NCI-H2196 treated with DMSO at 0.1 percent for 48 hours (cell line): ENCODE measurements around the gene ZBTB16.

Experiments used
- DNase-seq: peaks from one replicate; lab custom pipeline; 2025; ENCODE audit not compliant: unreplicated experiment; lab: John Stamatoyannopoulos, UW

Gene ZBTB16

DNA sequence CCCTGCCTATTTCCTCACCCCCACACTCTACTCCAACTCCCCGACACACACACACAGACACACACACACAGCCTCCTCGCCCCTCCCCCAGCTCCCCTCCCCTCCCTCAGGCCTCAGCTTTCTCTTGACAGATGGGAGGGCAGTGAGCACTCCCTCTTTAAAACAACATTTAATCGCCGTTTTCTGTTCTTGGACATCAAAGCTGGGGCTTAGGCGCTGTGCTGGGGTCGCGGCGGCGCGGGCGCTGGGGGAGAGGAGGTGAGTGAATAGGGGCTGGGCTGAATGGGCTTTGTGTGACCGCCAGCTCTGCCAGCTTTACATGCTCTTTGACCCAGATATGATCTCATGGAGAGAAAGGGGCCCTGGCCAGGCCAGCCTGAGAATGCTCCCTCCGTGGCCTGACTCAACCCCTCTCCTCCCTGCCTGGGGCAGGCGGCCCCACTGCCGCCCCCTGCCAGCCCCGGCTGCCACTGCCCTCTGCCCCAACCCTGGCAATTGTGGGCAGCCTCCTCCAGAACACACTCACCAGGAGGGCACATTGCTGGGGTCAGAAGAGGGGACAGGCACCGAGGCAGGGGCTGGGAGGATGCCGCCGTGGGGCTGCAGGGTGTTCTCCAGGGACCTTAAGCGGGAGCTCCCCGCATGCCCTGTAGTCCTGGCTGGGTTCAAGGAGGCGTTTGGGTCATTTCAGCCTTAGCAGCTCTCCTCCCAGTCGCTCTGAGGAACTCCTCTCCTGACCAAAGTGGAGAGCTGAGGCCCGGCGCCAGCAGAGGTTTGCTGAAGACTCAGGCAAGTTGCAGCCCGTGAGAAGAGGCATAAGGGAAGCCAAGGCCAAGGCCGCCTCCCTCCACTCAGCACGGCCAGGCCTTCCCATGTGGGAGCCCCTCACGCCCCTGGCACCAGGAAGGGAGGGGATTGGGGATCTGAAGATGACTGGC lies 198.4 kb downstream of the ZBTB16 start:
- no peak for DNase-seq

DNA sequence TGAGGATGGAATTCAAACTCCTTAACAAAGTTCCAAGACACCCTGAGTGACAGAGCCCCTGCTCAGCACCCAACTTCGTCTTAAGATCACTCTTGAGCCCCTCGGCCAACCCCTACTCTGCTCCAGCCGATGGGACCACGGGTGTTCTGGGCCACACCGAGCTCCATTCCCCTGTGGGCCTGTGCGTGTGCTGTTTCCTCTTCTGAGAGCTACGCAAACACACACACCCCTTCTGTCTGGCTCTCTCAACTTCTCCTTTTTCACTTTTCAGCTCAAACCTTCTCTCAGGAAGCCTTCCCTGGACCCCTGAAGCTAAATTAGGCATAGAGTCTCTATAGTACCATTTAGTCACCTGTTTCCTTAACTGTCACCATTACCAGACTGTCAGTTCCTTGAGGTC lies 199.2 kb downstream of the ZBTB16 start:
- no peak for DNase-seq

GRCh38 chr11:114259124-114259526 lies 199.6 kb downstream of the ZBTB16 start:
- DNase-seq, result no peak

GRCh38 chr11:114259551-114259983 lies 200.1 kb downstream of the ZBTB16 start:
- no peak for DNase-seq

DNA sequence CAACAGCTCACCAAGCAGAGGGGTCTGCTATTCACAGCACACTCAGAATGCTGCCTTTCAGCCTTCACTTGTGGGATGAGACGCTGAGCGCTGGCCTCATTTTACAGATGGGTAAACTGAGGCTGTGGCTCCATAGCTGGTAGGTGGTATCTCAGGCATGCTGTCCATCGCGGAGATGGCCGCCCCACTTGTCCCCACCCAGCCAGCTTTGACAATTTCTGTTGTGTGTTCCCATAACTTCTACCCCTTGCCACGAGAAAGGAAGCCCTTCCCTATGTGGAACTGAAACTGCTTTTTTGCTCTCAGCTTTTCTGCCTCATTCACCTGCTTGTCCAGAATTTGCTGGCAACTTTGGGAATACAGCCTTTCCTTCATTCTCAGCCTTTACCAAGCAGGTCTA lies 200.6 kb downstream of the ZBTB16 start:
- DNase-seq, result no peak

GRCh38 chr11:114260483-114260882 lies 201.0 kb downstream of the ZBTB16 start:
- no peak for DNase-seq

DNA sequence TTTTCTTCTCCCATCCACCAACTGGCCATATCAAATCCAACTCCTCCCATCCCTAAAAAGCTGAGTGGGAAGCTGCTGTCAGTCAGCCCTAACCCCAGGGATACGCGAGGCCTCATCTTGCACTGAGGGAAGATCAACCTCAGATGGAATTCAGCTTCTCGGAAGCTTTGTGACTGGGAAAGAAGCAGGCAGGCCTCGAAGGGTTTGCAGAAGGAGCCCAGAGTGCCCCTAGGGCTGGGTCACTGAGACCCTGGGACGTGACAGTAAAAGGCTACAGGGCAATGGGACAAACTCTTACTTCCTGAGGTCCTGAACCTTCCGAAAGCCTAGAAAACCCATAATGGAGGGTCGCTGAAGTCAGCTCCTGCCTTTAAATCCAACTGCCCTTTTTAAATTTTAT lies 202.3 kb downstream of the ZBTB16 start:
- no peak for DNase-seq

- peak; percentile 33 for DNase-seq
Measured at GRCh38 chr11:114262681-114263512, 203.4 kb downstream of the ZBTB16 start.

DNA sequence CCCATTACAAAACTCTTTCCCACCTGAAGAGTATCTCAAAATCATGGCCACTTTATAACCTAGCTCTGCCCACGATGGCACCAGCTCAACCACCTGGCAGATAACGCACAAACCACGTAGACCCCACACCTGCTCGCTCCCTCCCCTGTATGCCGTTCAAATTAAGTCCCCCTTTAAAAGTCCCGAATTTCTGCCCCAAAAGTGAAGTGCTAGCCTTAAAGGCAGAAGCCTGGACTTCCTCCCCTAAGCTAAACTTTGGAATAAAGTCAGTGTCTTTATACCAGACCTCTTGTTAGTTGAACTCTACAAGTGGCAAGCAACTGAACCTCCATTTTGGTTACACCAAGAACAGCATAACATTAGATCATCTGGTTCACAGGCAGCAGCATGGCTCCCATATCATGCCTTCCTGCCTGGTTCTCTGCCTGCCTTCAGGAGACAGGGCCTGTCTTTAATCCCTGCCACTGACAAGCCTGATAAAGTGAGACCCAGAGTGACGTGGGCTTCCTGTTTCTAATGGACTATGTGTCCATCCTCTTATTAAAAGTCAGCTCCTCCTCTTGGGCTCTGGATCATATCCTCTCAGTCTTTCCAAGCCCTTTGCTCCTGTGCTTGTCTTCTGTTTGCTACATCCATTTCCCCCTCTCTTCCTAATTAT lies 204.1 kb downstream of the ZBTB16 start:
- no peak for DNase-seq

DNA sequence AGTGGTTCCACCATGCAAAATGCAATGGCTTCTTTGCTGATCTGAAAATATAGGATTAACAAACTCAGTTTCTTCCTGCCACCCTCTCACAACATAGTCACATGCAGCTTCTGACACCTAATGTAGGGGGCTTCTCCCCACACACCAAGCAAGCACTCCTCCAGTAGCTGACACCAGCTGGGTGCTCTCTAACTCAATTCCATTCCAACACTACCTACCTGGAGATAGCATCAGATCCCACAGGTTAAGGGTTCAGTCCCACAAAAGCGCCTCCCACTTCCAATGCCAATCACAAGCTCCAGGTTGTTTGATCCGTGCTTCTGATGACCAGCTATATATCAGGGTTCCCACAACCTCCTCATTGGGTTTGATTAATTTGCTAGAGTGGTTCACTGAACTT lies 204.9 kb downstream of the ZBTB16 start:
- no peak for DNase-seq

DNA sequence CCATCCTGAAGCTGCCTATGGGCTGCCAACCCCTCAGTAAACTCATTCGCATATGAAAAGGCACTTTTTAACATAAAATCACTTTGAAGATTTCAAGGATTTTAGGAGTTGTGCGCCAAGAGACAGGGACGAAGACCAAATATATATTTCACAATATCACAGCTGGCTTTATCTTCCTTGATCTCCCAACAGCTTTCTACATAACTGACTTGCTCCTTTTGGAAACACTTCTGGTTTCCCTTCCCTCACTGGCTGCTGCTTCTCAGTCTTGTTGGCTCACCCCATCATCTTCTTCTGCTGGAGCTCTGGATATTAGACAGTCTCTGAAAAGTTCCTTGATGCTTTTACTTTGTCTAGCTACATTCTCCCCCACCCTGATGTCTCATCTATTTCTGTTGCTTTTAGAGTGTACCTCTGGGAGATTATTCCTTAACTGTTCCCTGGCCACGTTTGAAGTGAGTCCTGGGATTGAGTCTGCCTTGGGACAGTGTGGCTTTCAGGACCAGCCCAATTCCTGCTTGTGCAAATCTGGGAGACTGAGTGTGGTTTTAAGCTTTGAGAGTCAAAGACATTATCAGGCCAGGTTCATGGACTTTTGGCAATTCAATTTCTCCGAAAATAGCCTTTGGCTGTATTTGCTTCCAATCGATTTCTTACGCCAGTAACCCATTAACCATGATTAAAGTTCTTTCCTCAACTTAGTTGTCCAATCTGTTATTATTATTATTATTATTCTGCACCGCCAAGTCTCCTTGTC lies 205.8 kb downstream of the ZBTB16 start:
- no peak for DNase-seq

GRCh38 chr11:114269498-114269897 lies 210.0 kb downstream of the ZBTB16 start:
- DNase-seq, result no peak

GRCh38 chr11:114270531-114271270 lies 211.2 kb downstream of the ZBTB16 start:
- no peak for DNase-seq

- DNase-seq, result no peak
Measured at GRCh38 chr11:114271316-114271715, 211.8 kb downstream of the ZBTB16 start.

- no peak for DNase-seq
Measured at GRCh38 chr11:114272311-114272710, 212.8 kb downstream of the ZBTB16 start.

DNA sequence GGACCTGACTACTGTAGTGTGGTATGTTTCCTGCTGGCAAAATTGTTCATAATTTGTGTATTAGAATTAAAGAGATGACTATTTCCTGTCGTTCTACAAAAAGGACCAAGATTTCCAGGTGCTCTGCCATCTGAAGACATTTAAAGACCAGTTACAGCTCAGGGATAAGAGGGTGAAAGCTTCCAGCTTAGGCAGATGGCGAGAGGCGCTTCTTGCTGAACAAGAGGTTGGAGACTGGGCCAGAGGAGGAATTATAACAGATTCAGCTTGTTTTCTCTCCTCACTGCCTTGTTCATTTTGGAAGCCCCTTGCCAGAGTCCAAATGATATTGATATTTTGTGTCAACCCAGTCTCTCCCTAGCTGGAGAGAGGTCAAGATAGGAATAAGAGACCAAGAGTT lies 213.6 kb downstream of the ZBTB16 start:
- DNase-seq, result no peak

DNA sequence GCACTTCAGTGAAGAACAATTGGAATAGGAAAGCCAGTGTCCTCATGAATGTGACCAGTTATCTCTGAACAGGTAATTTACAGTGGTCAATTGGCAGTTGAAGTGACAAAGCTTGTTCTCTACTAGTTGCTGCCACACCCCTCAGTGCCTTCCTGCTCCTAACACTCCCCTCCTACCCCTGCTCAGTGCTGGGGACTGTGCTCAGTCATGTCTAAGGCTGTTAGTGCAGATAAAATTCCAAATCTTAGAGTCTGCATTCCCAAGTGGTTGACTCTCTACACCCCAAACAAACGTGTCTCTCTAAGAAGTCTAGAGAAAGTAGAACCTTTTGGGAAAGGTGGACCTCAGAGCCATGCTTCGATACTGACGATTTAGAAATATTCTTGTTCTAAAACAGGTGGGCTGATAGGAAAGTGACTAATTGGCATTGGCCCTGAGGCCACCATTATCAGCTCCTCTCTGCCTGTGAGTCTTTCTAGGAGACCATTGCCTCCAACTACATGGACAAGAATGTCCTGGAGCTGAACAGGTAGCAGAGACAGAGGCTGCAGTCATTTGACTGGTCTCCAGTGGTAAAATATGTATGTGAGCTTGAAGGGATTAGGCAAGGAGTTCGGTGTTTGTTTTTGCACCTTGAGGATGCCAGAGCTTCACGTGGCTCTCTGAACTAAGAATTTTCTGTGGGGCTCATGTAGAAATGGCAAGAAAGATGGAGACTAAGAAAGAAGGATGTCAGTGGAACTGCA lies 214.6 kb downstream of the ZBTB16 start:
- DNase-seq, result no peak

DNA sequence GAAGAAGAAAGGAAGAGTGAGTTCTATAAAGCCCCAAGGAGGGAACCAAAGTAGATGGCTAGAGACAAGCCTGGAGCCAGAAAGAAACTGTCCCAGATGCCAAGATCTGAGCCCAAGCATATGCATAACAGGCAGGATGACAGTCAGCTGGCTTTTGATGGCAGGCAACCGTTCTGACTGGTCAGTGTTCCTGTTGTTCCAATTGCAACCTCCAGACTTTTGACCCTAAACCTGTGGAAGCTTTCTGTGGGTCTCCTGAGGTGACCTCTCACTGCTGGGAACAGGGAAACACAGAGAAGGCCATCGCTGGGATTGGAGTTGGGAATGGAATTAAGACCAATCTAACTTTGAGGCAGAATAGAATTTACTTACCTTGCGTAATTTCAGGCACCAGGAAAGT lies 215.1 kb downstream of the ZBTB16 start:
- DNase-seq, result no peak

DNA sequence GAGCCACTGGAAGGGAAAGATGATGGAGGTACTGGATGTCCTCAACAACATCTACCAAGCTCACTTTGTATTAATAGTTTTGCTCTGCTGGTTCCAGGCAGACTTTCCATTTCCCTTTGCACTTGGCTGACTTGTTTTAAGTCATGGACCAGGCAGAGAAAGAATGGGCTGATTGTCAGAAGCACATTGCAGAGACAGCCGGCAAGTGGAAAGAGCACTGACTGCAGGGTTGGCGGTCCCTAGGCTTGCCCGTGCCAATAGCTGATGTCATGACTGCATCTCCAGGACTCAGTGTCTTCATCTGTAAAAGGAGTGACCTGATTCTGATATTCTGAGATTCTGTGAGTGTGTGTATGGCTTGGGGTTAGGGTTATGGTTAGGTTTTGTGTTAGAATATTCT lies 215.8 kb downstream of the ZBTB16 start:
- no peak for DNase-seq
